GM21619 (cell line): Measurements from ENCODE around the gene PRSS3.
"Not testable (repeated sequence)": the region's sequence is repeated elsewhere in the genome, so short reads cannot be mapped to it uniquely, and the experiment has no call there.

ENCODE experiments used
- ATAC-seq: cut with Tn5 transposase; IDR thresholded peaks from one replicate; pipeline ENCODE4 v1.9.1; 2021; ENCODE audit not compliant: unreplicated experiment

The PRSS3 gene

GRCh38 chr9:33795281-33795680 lies at the start of gene PRSS3:
Gene PRSS3, plus strand, starts transcription at chr9:33795561. Its CDS starts 13 bp downstream, at chr9:33795574.
- no peak for ATAC-seq

DNA sequence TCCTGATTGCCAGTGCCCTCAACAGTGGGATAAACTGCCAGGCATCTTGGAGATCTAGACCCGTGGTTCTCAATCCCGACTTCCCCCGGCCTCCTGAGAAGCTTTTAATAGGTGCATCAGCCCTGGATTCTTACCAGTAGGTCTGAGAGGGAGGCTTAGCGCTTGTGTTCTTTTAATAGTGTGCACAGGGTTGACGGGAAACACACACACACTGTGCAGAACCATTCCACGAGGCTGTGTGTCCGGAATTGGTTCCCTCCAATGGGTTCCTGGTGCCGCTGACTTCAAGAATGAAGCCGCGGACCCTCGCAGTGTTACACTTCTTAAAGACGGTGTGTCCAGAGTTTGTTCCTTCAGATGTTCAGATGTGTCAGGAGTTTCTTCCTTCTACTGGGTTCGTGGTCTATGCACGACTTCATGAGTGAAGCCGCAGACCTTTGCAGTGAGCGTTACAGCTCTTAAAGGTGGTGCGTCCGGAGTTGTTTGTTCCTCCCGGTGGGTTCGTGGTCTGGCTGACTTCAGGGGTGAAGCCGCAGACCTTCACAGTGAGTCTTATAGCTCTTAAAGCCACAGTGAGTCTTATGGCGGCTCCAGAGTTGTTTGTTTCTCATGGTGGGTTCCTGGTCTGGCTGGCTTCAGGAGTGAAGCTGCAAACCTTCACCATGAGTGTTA lies 46.6 kb upstream of the PRSS3 start:
- ATAC-seq: no peak

DNA sequence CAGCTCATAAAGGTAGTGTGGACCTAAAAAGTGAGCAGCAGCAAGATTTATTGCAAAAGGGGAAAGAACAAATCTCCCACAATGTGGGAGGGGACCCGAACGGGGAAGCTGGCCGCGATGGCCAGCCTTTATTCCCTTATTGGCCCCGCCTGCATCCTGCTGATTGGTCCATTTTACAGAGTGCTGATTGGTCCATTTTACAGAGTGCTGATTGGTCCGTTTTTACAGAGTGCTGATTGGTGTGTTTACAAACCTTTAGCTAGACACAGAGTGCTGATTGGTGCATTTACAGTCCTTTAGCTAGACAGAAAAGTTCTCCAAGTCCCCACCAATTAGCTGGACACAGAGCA lies 46.1 kb upstream of the PRSS3 start:
- not testable (repeated sequence) for ATAC-seq

GRCh38 chr9:33750307-33750838 lies 45.0 kb upstream of the PRSS3 start:
- no peak for ATAC-seq

- ATAC-seq: no peak
Observed at GRCh38 chr9:33750839-33751339, 44.5 kb upstream of the PRSS3 start.

GRCh38 chr9:33751536-33752129 lies 43.7 kb upstream of the PRSS3 start:
- ATAC-seq: no peak

DNA sequence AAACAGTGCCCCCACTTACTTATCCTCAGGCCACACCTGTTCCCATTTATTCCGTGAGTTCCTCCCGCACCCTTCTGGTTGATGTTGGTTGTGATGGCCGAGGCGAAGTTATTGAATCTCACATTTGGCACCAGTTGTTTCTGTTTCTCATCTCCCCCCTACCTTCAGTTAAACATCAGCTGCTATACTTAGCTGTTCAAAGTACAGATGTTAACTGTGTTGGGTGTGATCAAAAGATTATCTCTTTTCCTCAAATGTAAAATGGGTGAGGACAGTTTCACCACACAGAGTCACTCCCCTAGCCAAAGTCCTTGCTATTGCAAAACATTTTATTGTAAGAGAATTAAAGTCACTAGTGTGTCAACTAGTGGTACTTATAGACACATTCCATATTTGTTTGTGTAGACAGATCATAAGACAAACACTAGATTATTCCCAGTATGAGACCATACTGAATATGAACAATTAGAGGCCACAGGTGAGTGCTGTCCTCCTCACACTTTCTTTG lies 43.2 kb upstream of the PRSS3 start:
- no peak for ATAC-seq

DNA sequence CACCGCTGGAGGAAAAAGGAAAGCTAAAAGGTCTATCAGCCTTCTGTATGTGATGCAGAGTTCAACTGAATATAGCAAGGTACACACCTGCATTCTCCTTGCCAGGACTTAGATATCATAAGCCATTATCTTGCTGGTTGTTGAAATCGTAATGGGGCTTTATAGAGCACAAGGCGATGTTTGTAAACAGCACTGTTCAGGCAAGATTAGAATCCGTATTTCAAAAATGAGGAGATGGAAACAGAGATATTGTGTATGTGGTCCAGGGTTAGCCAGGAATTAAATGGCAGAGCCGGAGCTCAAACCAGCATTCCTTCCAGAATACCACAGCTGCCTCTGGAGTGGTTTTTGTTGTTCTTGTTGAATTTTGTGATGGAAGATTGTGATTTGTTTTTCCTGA lies 42.6 kb upstream of the PRSS3 start:
- ATAC-seq: not testable (repeated sequence)

- ATAC-seq: not testable (repeated sequence)
Observed at GRCh38 chr9:33759648-33760047, 35.7 kb upstream of the PRSS3 start.

- no peak for ATAC-seq
Observed at GRCh38 chr9:33762343-33762742, 33.0 kb upstream of the PRSS3 start.

DNA sequence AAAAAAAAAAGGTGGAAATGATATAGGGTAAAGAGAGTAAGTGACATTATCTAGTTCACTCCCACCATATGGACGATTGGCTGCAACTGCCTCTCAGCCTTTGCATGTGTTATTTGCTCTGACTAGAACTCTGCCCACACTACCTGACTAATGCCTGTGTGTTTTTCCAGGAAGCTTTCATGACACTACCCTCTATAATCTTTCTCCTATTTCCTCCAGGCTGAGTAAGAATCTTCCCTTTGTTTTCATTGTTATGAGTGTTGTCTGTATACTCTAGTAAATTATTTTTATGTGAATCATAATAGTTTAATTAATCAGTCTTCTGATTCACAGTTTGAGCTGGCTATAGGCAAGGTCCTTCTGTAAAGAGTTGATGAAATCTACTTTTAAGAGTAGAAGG lies 31.7 kb upstream of the PRSS3 start:
- not testable (repeated sequence) for ATAC-seq

DNA sequence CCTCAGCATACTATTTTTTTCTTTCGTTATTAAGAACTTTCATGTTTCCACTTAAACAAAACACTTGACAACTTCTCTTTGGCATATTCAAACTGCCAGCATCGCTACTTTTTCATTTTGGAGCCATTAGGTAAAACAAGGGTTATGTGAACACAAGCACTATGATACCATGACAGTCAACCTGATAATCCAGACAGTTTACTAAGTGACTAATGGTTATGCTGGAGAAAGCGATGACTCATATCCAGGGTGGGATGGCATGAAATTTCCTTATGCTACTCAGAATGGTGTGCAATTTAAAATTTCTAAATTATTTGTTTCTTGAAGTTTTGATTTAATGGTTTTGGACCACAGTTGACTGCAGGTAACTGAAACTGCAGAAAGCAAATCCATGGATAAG lies 29.9 kb upstream of the PRSS3 start:
- no peak for ATAC-seq

- ATAC-seq: not testable (repeated sequence)
Observed at GRCh38 chr9:33770156-33770880, 25.0 kb upstream of the PRSS3 start.

GRCh38 chr9:33773135-33773534 lies 22.2 kb upstream of the PRSS3 start:
- not testable (repeated sequence) for ATAC-seq

DNA sequence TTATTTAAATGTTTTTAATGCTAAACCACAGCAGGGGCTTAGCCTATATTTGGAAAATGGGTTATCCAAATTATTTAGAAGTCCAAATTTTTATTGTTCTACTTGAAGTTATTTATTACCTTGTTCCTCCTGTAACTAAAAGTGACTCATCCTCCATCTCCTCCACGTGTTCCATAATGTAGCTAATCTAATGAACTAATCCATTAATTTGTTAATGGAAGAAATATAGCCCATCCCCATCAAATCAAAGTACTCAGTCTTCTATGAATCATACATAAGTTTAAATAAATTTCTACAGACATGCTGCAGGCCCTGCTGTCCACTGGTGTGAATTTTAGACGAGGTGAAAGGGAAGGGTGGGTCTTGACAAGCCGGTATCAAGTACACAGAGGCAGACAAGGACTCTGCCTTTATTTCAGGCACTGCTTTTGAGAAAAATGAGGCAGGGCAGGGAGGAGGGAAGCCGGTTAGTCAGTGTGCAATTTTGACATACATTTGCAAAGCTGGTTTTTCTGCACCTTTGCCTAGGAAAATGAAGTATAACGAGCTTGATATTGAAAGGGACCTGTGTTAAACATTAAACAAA lies 21.2 kb upstream of the PRSS3 start:
- ATAC-seq: not testable (repeated sequence)

DNA sequence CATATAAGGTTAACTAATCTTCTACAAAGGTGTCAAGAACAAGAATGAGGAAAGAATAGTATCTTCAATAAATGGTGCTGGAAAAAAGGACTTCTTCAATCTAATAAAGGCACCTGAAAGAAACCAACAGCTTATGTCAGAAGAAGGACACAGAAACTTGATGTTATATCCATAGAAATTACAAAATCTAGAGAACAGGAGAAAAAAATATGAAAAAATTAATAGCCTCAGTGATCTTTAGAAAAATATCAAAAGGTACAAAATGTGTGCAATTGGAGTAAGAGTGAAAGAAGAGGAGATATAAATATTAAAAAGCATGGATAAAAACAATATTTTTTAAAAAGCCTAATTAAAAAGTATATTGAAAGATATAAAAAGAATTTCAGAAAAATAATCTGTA lies 18.8 kb upstream of the PRSS3 start:
- ATAC-seq: no peak

- peak; percentile 88 for ATAC-seq
Observed at GRCh38 chr9:33778700-33779351, 16.5 kb upstream of the PRSS3 start.

GRCh38 chr9:33780276-33780675 lies 15.1 kb upstream of the PRSS3 start:
- no peak for ATAC-seq

- ATAC-seq: no peak
Observed at GRCh38 chr9:33781736-33782135, 13.6 kb upstream of the PRSS3 start.

GRCh38 chr9:33782395-33783152 lies 12.8 kb upstream of the PRSS3 start:
- ATAC-seq: no peak
